H1 (cell line): ENCODE data around the gene SHLD3. TPM values are rescaled to one million over a fixed set of nuclear protein-coding genes. Genes with fewer than 3 reads are reported as not detected.

Experiments
- CTCF ChIA-PET: fragments of 300-600 bp; sonication (Branson Sonifier 250); formaldehyde crosslinking; loops from one replicate; lab custom pipeline; 2021; ENCODE audit not compliant: partially characterized antibody; lab: Charles Lee
- POLR2A ChIA-PET: fragments of 300-600 bp; sonication (Branson Sonifier 250); formaldehyde crosslinking; loops from one replicate; lab custom pipeline; 2021; ENCODE audit warnings: inconsistent platforms; ENCODE audit not compliant: partially characterized antibody; lab: Charles Lee
- DNase-seq, 2 experiments: peaks; one replicate each; pipeline versions ENCODE4 v3.0.0 to v3.0.0-alpha.2; 2010 to 2022; ENCODE audit warnings: low spot score in 2 of 2, low read depth in 1 of 2, mixed read lengths in 1 of 2
- FAIRE-seq: peaks from 2 replicates; lab custom pipeline; 2011; peaks lifted over from hg19 to GRCh38; lab: Jason Lieb, UNC
- H2AFZ ChIP-seq: 2 replicates; pipeline ENCODE4 v1.8.1; 2012; ENCODE audit warnings: low read length, inconsistent platforms
- H2AK5ac ChIP-seq: 2 replicates; pipeline ENCODE4 v1.6.1; 2013; ENCODE audit warnings: low read depth, low read length
- H2BK120ac ChIP-seq: replicated peaks from 2 replicates; pipeline ENCODE3; 2013; ENCODE audit warnings: low read depth, low read length, inconsistent platforms
- H2BK12ac ChIP-seq: 2 replicates; pipeline ENCODE4 v1.6.1; 2013; ENCODE audit warnings: low read depth, low read length
- H2BK15ac ChIP-seq: 2 replicates; pipeline ENCODE4 v1.6.1; 2013; ENCODE audit warnings: low read length
- H2BK20ac ChIP-seq: 2 replicates; pipeline ENCODE4 v1.6.1; 2013; ENCODE audit warnings: low read length
- H2BK5ac ChIP-seq: 2 replicates; pipeline ENCODE4 v1.6.1; 2013; ENCODE audit warnings: low read depth, low read length
- H3K14ac ChIP-seq: 2 replicates; pipeline ENCODE4 v1.6.1; 2013; ENCODE audit warnings: inconsistent platforms; ENCODE audit not compliant: insufficient read length
- H3K18ac ChIP-seq: 2 replicates; pipeline ENCODE4 v1.6.1; 2013; ENCODE audit warnings: low read length; ENCODE audit errors: extremely low read depth
- H3K23ac ChIP-seq: 2 replicates; pipeline ENCODE4 v1.6.1; 2013; ENCODE audit warnings: inconsistent platforms; ENCODE audit not compliant: insufficient read length
- H3K23me2 ChIP-seq: 2 replicates; pipeline ENCODE4 v1.6.1; 2013; ENCODE audit warnings: low read depth, low read length
- H3K27ac ChIP-seq: 2 replicates; pipeline ENCODE4 v1.6.1; 2011; ENCODE audit warnings: low read depth, low read length, inconsistent platforms
- H3K27me3 ChIP-seq, 4 experiments: replicated peaks in 1 of 4; 1 replicate in 1 of 4; 2 replicates in 3 of 4; pipeline versions ENCODE4 v1.6.1 to v1.8.1; 2011 to 2013; ENCODE audit warnings: low read length in 3 of 4, mild to moderate bottlenecking in 3 of 4, inconsistent platforms in 2 of 4, mixed read lengths in 2 of 4, moderate library complexity in 1 of 4; ENCODE audit not compliant: control insufficient read depth in 3 of 4, insufficient read depth in 3 of 4; ENCODE audit errors: extremely low read depth in 1 of 4
- H3K36me3 ChIP-seq, 4 experiments: 2 replicates each; pipeline versions ENCODE4 v1.6.1 to v1.8.1; 2011 to 2013; ENCODE audit warnings: mild to moderate bottlenecking in 4 of 4, low read length in 3 of 4, moderate library complexity in 2 of 4, control low read depth in 1 of 4, inconsistent platforms in 1 of 4; ENCODE audit not compliant: insufficient read depth in 4 of 4, control insufficient read depth in 2 of 4
- H3K4ac ChIP-seq: replicated peaks from 2 replicates; pipeline ENCODE3; 2013; ENCODE audit warnings: low read length, low read depth, mixed read lengths, inconsistent platforms; ENCODE audit not compliant: insufficient read length
- H3K4me1 ChIP-seq, 4 experiments: replicated peaks in 1 of 4; 1 replicate in 1 of 4; 2 replicates in 3 of 4; pipeline versions ENCODE4 v1.6.1 to v1.8.1; 2011 to 2013; ENCODE audit warnings: low read length in 3 of 4, inconsistent platforms in 2 of 4, mixed read lengths in 1 of 4; ENCODE audit not compliant: insufficient read depth in 4 of 4, control insufficient read depth in 3 of 4
- H3K4me2 ChIP-seq, 2 experiments: 2 replicates each; pipeline versions ENCODE4 v1.6.1 to v1.8.1; 2011 to 2013; ENCODE audit warnings: low read depth in 2 of 2, low read length in 2 of 2, control low read depth in 1 of 2, inconsistent platforms in 1 of 2, mild to moderate bottlenecking in 1 of 2; ENCODE audit not compliant: insufficient read depth in 1 of 2
- H3K4me3 ChIP-seq, 4 experiments: fragments of 200-600, 300-600 bp in 1 of 4; sonication (generic), shearing (Covaris generic), sonication (Bioruptor Twin) in 1 of 4; 2 replicates each; pipeline versions ENCODE4 v1.5.1 to v1.8.1; 2011 to 2016; ENCODE audit warnings: low read length in 4 of 4, low read depth in 3 of 4, control low read depth in 2 of 4, inconsistent platforms in 2 of 4, mild to moderate bottlenecking in 2 of 4, mixed read lengths in 1 of 4, moderate library complexity in 1 of 4; ENCODE audit not compliant: insufficient read depth in 2 of 4; ENCODE audit errors: extremely low read depth in 1 of 4
- H3K56ac ChIP-seq: replicated peaks from 2 replicates; pipeline ENCODE3; 2013; ENCODE audit warnings: low read depth, mild to moderate bottlenecking, mixed read lengths, low read length, inconsistent platforms; ENCODE audit not compliant: insufficient read length
- H3K79me1 ChIP-seq: 2 replicates; pipeline ENCODE4 v1.6.1; 2013; ENCODE audit warnings: low read depth, low read length, control low read depth
- H3K79me2 ChIP-seq, 2 experiments: 2 replicates each; pipeline versions ENCODE4 v1.6.1 to v1.8.1; 2012 to 2013; ENCODE audit warnings: low read length in 2 of 2, mild to moderate bottlenecking in 2 of 2, inconsistent platforms in 1 of 2; ENCODE audit not compliant: insufficient read depth in 2 of 2, control insufficient read depth in 1 of 2
- H3K9ac ChIP-seq, 4 experiments: replicated peaks in 1 of 4; 1 replicate in 1 of 4; 2 replicates in 3 of 4; pipeline versions ENCODE4 v1.6.1 to v1.8.1; 2011 to 2013; ENCODE audit warnings: low read depth in 3 of 4, low read length in 3 of 4, control low read depth in 2 of 4, mild to moderate bottlenecking in 2 of 4, moderate library complexity in 2 of 4, inconsistent platforms in 1 of 4; ENCODE audit errors: extremely low read depth in 1 of 4
- H3K9me3 ChIP-seq, 2 experiments: 2 replicates each; pipeline versions ENCODE4 v1.6.1 to v1.8.1; 2012 to 2013; ENCODE audit warnings: mild to moderate bottlenecking in 2 of 2, moderate library complexity in 2 of 2, control low read depth in 1 of 2, inconsistent platforms in 1 of 2, low read depth in 1 of 2, low read length in 1 of 2, mixed read lengths in 1 of 2; ENCODE audit not compliant: insufficient read depth in 2 of 2
- H4K20me1 ChIP-seq, 2 experiments: replicated peaks in 1 of 2; 2 replicates each; pipeline versions ENCODE3 to v1.8.1; 2011 to 2013; ENCODE audit warnings: inconsistent platforms in 2 of 2, low read length in 2 of 2, mild to moderate bottlenecking in 1 of 2; ENCODE audit not compliant: insufficient read depth in 2 of 2, control insufficient read depth in 1 of 2
- H4K5ac ChIP-seq: 2 replicates; pipeline ENCODE4 v1.6.1; 2013; ENCODE audit warnings: low read length, low read depth, mixed read lengths, inconsistent platforms; ENCODE audit not compliant: insufficient read length
- H4K8ac ChIP-seq: 2 replicates; pipeline ENCODE4 v1.8.0; 2013; ENCODE audit warnings: mild to moderate bottlenecking, moderate library complexity, low read length, inconsistent platforms; ENCODE audit not compliant: insufficient read depth; ENCODE audit errors: extremely low read depth
- H4K91ac ChIP-seq: replicated peaks from 2 replicates; pipeline ENCODE3; 2013; ENCODE audit warnings: low read length, mixed read lengths, inconsistent platforms; ENCODE audit not compliant: insufficient read length
- ATF2 ChIP-seq: IDR thresholded peaks from 2 replicates; pipeline ENCODE4 v1.6.1; 2012; ENCODE audit warnings: low read length, inconsistent platforms
- BCL11A ChIP-seq, 2 experiments: IDR thresholded peaks; one replicate each; pipeline ENCODE4 v1.6.1; 2011; ENCODE audit warnings: low read depth in 2 of 2, low read length in 2 of 2, mild to moderate bottlenecking in 2 of 2
- HDAC2 ChIP-seq, 2 experiments: fragments of 300-600 bp in 1 of 2; sonication (generic) in 1 of 2; IDR thresholded peaks; 2 replicates each; pipeline ENCODE4 v1.6.1; 2011 to 2012; ENCODE audit warnings: low read depth in 2 of 2, low read length in 2 of 2, mild to moderate bottlenecking in 2 of 2, moderate library complexity in 2 of 2, borderline replicate concordance in 1 of 2, inconsistent platforms in 1 of 2
- JUND ChIP-seq: IDR thresholded peaks from 2 replicates; pipeline ENCODE4 v1.6.1; 2011; ENCODE audit warnings: mild to moderate bottlenecking, improper control_type of control experiment, low read length
- KDM1A ChIP-seq: fragments of 200-600, 300-600 bp; sonication (generic); IDR thresholded peaks from 2 replicates; pipeline ENCODE4 v1.7.1; 2016; ENCODE audit warnings: mild to moderate bottlenecking, low read length, borderline replicate concordance
- RFX5 ChIP-seq: IDR thresholded peaks from 2 replicates; pipeline ENCODE4 v1.6.1; 2011; ENCODE audit warnings: low read depth, low read length, improper control_type of control experiment, borderline replicate concordance
- SRF ChIP-seq: IDR thresholded peaks from 2 replicates; pipeline ENCODE4 v1.6.1; 2011; ENCODE audit warnings: mild to moderate bottlenecking, low read depth, low read length, moderate library complexity
- TAF1 ChIP-seq: IDR thresholded peaks from 2 replicates; pipeline ENCODE4 v1.6.1; 2011; ENCODE audit warnings: mild to moderate bottlenecking, low read depth, low read length
- TAF7 ChIP-seq: optimal IDR thresholded peaks from 2 replicates; pipeline ENCODE3; 2011; ENCODE audit warnings: low read depth, mild to moderate bottlenecking, inconsistent platforms, low read length, moderate library complexity, borderline replicate concordance
- USF2 ChIP-seq: IDR thresholded peaks from 2 replicates; pipeline ENCODE4 v1.6.1; 2011; ENCODE audit warnings: low read length, improper control_type of control experiment
- YY1 ChIP-seq: IDR thresholded peaks from 2 replicates; pipeline ENCODE4 v1.6.1; 2011; ENCODE audit warnings: low read depth, mild to moderate bottlenecking, low read length
- ZNF274 ChIP-seq: IDR thresholded peaks from 2 replicates; pipeline ENCODE4 v1.7.0; 2012; ENCODE audit warnings: low read length, borderline replicate concordance; ENCODE audit errors: extremely low read depth
- polyA plus RNA-seq, 7 experiments: library from polyadenylated mRNA; depleted of rRNA in 3 of 7; stranded (reverse) in 5 of 7; unstranded in 2 of 7; fragments of >200 nt in 5 of 7; fragments of 200-250 nt in 2 of 7; gene quantifications; 1 replicate in 5 of 7; 2 replicates in 1 of 7; 4 replicates in 1 of 7; pipeline versions ENCODE4 v1.2.1 to v1.2.3, GENCODE V29; 2011 to 2013; ENCODE audit warnings: missing spikeins in 2 of 7, mixed read lengths in 2 of 7
- total RNA-seq: library from RNA; stranded (reverse); fragmentation: NEBNext Ultra II Directional; extraction: Animal tissue kit (Norgen Biotek cat#: 25700); gene quantifications from 2 replicates; pipeline ENCODE4 v1.2.1, GENCODE V29; 2021

The SHLD3 gene
- total and polyA plus RNA-seq, 2 of the 8 experiments (the other 6 are each of a cell fraction or from before 2014, with no cell fraction given): 1.9 to 3.2 TPM

- H3K36me3 ChIP-seq: peaks cover 0 to 33% (median 6%) of the 10 kb centered on the region in 4 experiments; a peak in 5 of 8 replicates
- H4K91ac ChIP-seq: no peak overlapping the region
- H3K4ac ChIP-seq: no peak overlapping the region
- no peak overlapping the region for H3K56ac ChIP-seq
- DNase-seq (no peak), FAIRE-seq (no peak)
- ChIA-PET POLR2A (interaction anchor here (1.6 kb wide), 1 partner anchor 14 kb away, joined by 6 read pairs; the partner anchor contains the start of genes CENPK and PPWD1), CTCF (no interaction called here)
- no peak overlapping the region for H3K27ac ChIP-seq
- no peaks in the 10 kb centered on the region for H3K27me3 ChIP-seq
- H3K4me2 ChIP-seq: no peak overlapping the region
- H2BK20ac ChIP-seq: no peak overlapping the region
- H3K4me1 ChIP-seq: no peaks in the 10 kb centered on the region
- H2BK5ac ChIP-seq: no peak overlapping the region
- no peaks in the 10 kb centered on the region for H3K23me2 ChIP-seq
- H2AFZ ChIP-seq: no peak overlapping the region
- H4K20me1 ChIP-seq: peaks cover 0 to 2% of the 10 kb centered on the region in 2 experiments
- no peak overlapping the region for H3K9ac ChIP-seq
- H4K5ac ChIP-seq: no peak overlapping the region
- H2BK120ac ChIP-seq: no peak overlapping the region
- H2BK15ac ChIP-seq: no peak overlapping the region
- no peak overlapping the region for H3K23ac ChIP-seq
- no peak overlapping the region for H2AK5ac ChIP-seq
- H3K9me3 ChIP-seq: no peaks in the 10 kb centered on the region
- H2BK12ac ChIP-seq: no peak overlapping the region
- H3K14ac ChIP-seq: no peak overlapping the region
- H3K18ac ChIP-seq: no peak overlapping the region
- no peak overlapping the region for H4K8ac ChIP-seq
- no peak overlapping the region for H3K4me3 ChIP-seq
- H3K79me1 ChIP-seq: no peaks in the 10 kb centered on the region
- H3K79me2 ChIP-seq: no peaks in the 10 kb centered on the region
- TF ChIP-seq ZNF274: no peak
- TF ChIP-seq HDAC2 (IDR thresholded peaks at IDR 0.05; ENCODE audit: borderline replicate concordance in 1 of 2, low read depth in 2 of 2, low read length in 2 of 2): no peak
- TF ChIP-seq TAF7: no peak
- TF ChIP-seq KDM1A: no peak
- no peak for TF ChIP-seq JUND
- no peak for TF ChIP-seq USF2
- no peak for TF ChIP-seq TAF1
- no peak for TF ChIP-seq BCL11A (IDR thresholded peaks at IDR 0.05; ENCODE audit: low read depth in 2 of 2, low read length in 2 of 2)
- TF ChIP-seq SRF: no peak
- no peak for TF ChIP-seq RFX5
- TF ChIP-seq ATF2: no peak
- TF ChIP-seq YY1: no peak
These were observed 47.7 kb upstream of the SHLD3 start for GRCh38 chr5:65577141-65577540.
